ENCODE measurements around the gene SLX4.

Gene SLX4

DNA sequence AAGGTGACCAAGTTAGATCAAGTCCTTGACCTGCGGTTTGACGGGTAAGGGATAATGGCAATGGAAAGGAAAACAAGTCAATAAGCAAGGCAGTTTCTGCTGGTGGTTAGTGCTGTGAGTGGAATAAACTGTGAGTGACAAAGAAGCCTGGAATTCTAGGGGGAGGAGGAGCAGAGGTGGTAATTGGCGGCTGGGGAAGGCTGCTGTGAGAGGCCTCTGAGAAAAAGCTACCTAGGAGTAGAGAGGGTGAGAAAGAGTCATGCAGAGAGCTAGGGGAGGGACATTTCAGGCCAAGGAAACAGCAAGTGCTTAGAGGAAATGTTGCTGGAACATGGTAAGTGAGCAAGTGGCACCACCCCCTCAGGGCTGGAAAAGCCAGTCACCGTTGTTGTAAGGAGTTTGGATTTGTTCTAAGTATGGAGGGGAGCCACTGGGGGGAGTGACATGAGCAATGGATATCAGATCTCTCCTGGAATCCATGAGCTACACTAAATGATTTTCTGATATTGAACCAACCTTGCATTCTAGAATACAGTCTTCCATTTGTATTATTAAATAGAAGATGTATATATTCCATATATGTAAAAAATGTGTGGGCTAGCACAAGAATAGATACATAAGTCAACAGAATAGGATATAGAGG, 40.9 kb downstream of the SLX4 start:
- TF ChIP-seq, protein P1, sequence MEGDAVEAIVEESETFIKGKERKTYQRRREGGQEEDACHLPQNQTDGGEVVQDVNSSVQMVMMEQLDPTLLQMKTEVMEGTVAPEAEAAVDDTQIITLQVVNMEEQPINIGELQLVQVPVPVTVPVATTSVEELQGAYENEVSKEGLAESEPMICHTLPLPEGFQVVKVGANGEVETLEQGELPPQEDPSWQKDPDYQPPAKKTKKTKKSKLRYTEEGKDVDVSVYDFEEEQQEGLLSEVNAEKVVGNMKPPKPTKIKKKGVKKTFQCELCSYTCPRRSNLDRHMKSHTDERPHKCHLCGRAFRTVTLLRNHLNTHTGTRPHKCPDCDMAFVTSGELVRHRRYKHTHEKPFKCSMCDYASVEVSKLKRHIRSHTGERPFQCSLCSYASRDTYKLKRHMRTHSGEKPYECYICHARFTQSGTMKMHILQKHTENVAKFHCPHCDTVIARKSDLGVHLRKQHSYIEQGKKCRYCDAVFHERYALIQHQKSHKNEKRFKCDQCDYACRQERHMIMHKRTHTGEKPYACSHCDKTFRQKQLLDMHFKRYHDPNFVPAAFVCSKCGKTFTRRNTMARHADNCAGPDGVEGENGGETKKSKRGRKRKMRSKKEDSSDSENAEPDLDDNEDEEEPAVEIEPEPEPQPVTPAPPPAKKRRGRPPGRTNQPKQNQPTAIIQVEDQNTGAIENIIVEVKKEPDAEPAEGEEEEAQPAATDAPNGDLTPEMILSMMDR (IDR thresholded peaks at IDR 0.05; ENCODE audit: extremely low read depth, missing control alignments), result no peak
- DNase-seq (ENCODE audit: low spot score), result no peak

DNA sequence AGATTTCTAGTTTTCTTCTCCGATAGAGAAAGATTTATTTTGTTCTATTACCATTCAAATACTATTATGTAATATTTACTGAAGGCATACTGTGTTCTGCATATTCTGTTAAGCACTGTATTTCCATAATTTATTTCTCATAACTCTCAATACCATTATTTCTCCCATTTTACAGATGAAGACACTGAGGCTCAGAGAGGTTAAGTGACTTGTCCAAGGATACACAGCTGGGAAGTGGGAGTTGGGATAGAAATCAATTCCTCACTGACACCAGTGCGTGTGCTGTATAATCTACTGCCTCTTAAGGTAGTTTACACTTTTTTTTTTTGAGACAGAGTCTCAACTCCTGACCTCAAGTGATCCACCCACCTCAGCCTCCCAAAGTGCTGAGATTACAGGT, 41.6 kb downstream of the SLX4 start:
- TF ChIP-seq, protein P1 (IDR thresholded peaks at IDR 0.05; ENCODE audit: extremely low read depth, missing control alignments), result no peak
- DNase-seq (ENCODE audit: low spot score), result no peak

DNA sequence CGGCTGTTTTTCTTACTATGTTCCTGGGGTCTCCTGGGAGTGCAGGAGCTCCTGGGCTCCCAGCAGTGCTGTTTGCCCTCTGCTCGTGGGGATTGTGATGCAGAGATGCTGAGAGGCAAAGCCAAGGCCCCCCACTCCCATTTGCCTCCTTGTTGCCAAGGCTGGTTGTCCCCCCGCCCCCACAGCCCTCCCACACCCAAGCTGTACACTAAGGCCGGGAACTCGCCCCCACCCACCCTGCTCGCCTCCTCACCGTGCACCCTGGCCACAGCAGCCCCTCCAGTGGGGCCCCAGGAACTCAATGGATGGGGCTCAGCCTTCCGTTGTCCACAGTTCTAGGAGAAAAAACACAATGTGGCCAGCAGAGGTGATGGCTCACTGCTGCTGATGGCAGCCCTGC, 44.4 kb downstream of the SLX4 start:
- no peak for DNase-seq (ENCODE audit: low spot score)
- TF ChIP-seq, protein P1 (IDR thresholded peaks at IDR 0.05; ENCODE audit: extremely low read depth, missing control alignments), result no peak

DNA sequence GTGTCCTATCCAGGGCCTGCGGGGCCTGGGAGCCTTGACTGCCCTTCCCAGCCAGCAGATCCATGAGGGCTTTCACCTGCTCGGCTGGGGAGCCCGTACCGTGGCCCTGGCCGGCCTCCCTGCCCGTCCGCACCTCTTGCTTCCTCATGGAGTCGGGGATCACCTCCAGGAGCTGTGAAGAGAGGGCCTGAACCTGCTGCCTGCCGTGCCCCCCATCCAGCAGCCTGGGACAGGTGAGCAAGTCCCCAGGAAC, 46.6 kb downstream of the SLX4 start:
- TF ChIP-seq, protein P1 (IDR thresholded peaks at IDR 0.05; ENCODE audit: extremely low read depth, missing control alignments), result no peak

DNA sequence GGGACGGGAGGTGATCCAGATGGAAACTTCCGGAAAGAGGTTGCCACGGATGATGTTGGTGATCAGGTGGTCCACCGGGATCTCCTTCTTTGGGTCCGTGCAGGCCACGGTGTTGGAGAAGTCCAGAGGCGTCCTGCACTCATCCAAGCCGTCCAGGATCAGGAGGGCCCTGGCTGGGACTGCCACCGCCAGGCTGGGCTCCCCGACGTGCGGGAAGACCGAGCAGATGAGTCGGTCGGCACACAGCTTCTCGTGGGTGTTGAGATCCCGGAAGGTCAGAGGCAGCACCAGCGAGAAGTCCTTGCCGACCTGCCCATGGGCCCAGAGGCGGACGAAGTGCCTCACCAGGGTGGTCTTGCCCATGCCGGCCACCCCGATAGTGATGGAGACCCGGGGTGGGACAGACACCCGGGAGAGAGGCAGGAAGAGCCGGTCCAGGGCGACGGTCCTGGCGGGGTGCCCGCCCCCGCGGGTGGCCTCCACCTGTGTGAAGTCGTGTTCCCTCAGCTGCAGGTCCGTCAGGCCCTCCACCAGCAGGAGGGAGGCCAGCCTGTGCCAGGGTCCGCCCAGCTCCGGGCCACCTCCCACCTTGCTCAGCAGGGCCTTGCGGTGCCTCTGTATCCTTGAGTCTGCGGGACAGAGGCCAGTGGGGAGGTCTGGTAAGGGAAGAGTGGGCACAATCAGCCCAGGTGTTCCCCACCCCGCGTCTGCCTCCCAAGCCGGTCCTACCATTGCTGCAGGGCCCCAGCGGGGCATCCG, 47.1 kb downstream of the SLX4 start:
- no peak for DNase-seq (ENCODE audit: low spot score)
- TF ChIP-seq, protein P1 (IDR thresholded peaks at IDR 0.05; ENCODE audit: extremely low read depth, missing control alignments), result no peak

More for the DNA sequence above, 46.6 kb downstream of the SLX4 start:
- DNase-seq (ENCODE audit: low spot score), result no peak

DNA sequence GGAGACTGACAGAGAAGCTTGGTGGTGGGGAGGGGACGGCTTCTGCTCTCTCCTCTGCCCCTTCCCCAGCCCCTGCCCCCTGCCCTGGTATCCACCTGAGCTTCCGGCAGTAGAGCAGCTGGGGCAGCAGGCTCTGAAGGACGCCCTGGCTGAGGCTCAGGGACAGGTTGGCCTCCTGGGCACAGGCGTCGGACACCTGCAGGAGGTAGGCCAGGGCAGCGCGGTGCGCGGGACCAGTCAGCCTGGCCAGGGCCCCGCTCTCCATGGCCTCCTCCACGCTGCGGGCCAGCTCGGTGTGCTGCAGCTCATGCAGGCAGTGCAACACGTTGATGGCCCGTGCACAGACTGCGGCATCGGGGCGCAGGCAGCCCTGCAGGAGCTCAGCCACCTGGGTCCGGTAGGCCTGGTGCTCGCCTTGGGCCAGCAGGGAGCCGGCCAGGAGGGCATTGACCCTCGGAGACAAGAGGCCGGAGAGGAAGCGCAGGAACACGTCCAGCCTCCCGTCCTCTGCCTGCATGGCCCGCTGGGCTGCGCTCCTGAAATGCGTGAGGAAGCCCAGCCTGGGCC, 48.4 kb downstream of the SLX4 start:
- TF ChIP-seq, protein P1 (IDR thresholded peaks at IDR 0.05; ENCODE audit: extremely low read depth, missing control alignments), result no peak
- DNase-seq (ENCODE audit: low spot score), result no peak

DNA sequence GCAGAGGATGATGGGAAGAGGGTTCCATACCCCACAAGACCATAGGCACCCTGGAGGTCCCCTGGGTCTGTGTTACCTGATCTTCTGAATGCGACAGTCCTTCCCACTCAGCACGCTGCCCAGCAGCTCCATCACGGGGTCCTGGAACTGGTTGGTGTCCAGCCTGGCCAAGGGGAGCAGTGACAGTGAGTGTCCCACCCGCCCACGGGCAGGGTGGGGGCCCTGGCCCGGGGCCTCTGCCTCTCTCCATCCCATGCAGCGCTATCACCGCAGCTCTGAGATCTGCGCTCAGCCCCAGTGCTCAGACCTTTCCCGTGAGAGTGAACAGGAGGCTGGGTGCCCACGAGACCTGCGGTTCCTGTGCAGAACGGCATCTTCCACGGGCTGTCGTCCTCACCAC, 49.8 kb downstream of the SLX4 start:
- TF ChIP-seq, protein P1 (IDR thresholded peaks at IDR 0.05; ENCODE audit: extremely low read depth, missing control alignments), result no peak
- DNase-seq (ENCODE audit: low spot score), result no peak

All from GM20000 (cell line).